NCI-H2081 (cell line): ENCODE results near the gene ABL1.

Experiments
- DNase-seq, 2 experiments: peaks; one replicate each; lab custom pipeline; 2025; lab: John Stamatoyannopoulos, UW

ABL1 gene

DNA sequence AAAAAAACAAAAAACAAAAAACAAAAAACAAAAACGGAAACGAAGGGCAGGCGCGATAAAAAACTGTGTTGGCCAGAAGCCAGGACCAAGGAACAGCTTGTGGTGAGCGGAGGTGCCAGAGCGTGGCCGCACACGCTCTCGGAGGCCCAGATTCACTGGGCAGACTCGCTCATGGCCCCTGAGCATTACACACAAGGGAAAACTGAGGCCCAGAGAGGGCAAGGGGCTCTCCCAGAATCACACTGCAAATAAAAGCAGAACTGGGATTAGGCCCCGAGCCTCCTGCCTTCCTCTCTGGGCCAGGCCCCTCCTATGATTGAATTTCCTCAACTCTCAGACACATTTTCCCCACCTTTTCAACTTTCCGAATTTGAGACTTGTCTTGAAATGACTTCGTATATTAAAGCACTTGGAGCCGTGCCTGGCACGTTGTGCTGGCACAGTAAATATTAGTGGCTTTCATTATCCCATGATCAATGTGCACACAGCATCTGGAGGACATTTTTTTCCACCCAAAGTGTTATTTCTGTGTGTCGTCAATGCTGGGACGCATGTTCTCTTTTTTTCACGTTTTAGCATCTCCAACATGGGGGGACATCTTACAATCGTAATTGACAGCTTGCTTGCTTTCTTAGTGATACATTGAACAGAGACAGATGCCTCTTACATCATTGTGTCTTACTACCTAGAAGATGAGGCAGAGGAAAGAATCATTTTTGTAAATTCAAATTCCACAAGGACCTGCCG lies 96.6 kb downstream of the ABL1 start:
- no peak for DNase-seq

- DNase-seq, result no peak
Measured at GRCh38 chr9:130932255-130933079, 97.4 kb downstream of the ABL1 start.

- DNase-seq, result no peak
Measured at GRCh38 chr9:130933114-130934046, 98.3 kb downstream of the ABL1 start.

DNA sequence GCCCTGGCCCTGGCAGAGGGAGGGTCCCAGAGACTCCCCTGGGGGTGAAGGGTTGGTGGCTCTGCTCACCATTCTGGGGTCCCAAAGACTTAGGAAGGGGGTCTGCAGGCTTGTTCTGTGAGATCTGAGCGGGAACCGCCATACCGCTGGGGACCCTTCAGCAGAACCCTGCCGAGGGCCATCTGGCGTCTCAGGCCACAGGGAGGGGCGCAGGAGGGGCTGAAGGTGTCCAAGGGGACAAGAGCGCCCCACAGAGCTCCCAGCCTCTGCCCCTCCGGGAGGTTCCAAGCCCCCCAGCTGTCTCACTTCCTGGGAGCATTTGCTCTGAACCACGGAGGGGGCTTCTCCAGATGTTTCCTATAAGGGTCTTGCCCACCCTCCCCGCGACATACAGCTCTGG lies 99.2 kb downstream of the ABL1 start:
- no peak for DNase-seq

- DNase-seq, result no peak
Measured at GRCh38 chr9:130934702-130935647, 99.9 kb downstream of the ABL1 start.

DNA sequence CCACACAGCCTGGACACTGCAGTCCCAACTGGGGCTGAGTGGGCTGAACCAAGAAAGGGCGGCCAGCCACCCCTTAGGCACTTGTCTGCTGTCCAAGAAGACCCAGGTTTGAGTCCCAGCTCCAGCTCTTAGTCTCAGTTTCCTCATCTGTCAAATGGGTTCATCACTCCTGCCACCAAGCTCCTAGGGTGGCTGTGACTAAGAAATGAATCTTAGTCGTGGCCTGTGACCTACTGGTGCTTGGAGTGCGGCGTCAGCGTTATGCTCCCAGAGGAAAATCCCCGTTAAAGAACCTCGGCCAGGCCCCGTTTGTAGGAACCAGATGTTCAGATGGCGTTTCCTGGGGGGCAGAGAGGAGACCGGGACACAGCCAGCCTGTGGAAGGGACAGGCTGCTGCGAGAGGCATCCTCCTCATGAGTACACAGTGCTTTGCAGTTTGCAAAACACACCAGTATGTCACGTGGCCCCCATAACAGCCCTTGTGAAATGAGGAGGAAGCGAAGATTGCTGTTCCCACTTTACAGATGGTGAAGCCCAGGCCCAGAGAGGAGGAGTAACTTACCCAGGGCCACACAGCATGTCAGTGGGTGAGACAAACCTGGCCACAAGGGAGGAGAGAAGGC lies 100.7 kb downstream of the ABL1 start:
- no peak for DNase-seq

DNA sequence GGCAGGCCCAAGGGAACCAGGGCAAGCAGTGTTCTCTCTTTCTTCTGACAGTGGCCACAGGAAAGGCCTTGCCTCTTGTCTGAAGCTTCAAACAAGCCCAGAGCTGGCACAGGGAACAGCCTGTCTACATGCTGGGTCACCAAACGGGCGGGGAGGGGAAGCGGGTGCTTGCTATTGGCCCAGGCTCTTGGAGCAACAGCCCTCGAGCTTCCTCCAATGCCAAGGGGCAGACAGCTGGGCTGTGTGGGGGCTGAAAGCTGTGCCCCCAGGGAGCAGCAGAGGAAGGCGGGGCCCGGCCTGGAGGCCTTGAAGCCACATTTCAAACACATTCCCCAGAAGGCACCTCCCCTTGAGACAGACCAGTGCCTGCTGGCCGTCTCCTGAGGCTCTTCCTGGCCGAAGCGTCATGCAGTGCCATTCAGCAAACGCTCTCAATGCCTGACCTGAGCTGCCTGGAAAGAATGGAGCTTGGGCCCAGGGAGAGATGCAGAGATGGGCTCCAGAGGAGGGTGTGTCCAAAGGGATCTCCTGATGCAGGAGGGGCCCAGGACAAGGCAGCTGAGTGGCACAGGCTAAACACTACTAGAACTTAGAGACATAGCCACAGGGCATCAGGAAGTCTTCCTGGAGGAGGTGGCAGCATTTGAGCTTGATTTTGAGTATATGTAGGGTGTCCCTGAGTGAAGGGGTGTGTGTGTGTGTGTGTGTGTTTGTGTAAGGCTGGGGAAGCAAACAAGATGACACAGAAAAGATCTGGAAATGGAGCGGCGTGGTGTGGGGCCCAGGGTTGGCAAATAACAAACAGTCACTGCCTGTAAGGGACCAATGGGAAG lies 101.4 kb downstream of the ABL1 start:
- no peak for DNase-seq
